ENCODE measurements around the gene EMCN. TPM values are rescaled to one million over a fixed set of nuclear protein-coding genes. Genes with fewer than 3 reads are reported as not detected.

EMCN gene
- total and polyA plus RNA-seq, 10 donors, result 0.50 to 4.4 (median 3.0) TPM

- H3K4me3 ChIP-seq, result no peak overlapping the region
- DNase-seq, result no peak
- no peaks in the 10 kb centered on the region for H3K27me3 ChIP-seq (replicated peaks in 1 of 7)
- TF ChIP-seq POLR2AphosphoS5 (IDR thresholded peaks at IDR 0.05) (no peak), POLR2A (IDR thresholded peaks at IDR 0.05) (no peak), CTCF (IDR thresholded peaks at IDR 0.05 in 8 of 11, conservative IDR thresholded peaks at IDR 0.05 in 3 of 11) (no peak)
- H3K4me1 ChIP-seq, result no peaks in the 10 kb centered on the region
- H3K9me3 ChIP-seq, result no peaks in the 10 kb centered on the region
- intact Hi-C loops (cut with DNase I; ENCODE audit: low total_unique reads), result no loop called here
- H3K36me3 ChIP-seq, result no peaks in the 10 kb centered on the region
- 83 to 98% (median 86%) methylated on average over 4 of the region's 4 CpGs for WGBS, 5 donors
- no peak overlapping the region for H3K27ac ChIP-seq
These were observed 93.4 kb downstream of the EMCN start for GRCh38 chr4:100424376-100424775.

GRCh38 chr4:100422894-100423293 is 94.9 kb downstream of the EMCN start:
- Histone ChIP-seq H3K9me3 (no peaks in the 10 kb centered on the region), H3K4me3 (no peak overlapping the region), H3K27me3 (replicated peaks in 1 of 7) (no peaks in the 10 kb centered on the region), H3K36me3 (no peaks in the 10 kb centered on the region), H3K27ac (no peak overlapping the region), H3K4me1 (no peaks in the 10 kb centered on the region)
- intact Hi-C loops (cut with DNase I; ENCODE audit: low total_unique reads), result no loop called here
- no peak for DNase-seq
- WGBS, 5 donors, result 35 to 84% (median 72%) methylated on average over 1 of the region's 1 CpG
- TF ChIP-seq POLR2A (IDR thresholded peaks at IDR 0.05), result no peak
- no peak for TF ChIP-seq CTCF (IDR thresholded peaks at IDR 0.05 in 8 of 11, conservative IDR thresholded peaks at IDR 0.05 in 3 of 11)
- no peak for TF ChIP-seq POLR2AphosphoS5 (IDR thresholded peaks at IDR 0.05)

GRCh38 chr4:100421361-100421978 is 96.4 kb downstream of the EMCN start:
- intact Hi-C loops (cut with DNase I; ENCODE audit: low total_unique reads), result no loop called here

GRCh38 chr4:100420571-100420970 is 97.3 kb downstream of the EMCN start:
- no peaks in the 10 kb centered on the region for H3K9me3 ChIP-seq
- 64 to 70% (median 65%) methylated on average over 2 of the region's 2 CpGs for WGBS, 5 donors
- H3K27me3 ChIP-seq (replicated peaks in 1 of 7), result no peaks in the 10 kb centered on the region
- H3K4me3 ChIP-seq, result no peak overlapping the region
- no peaks in the 10 kb centered on the region for H3K4me1 ChIP-seq
- intact Hi-C loops (cut with DNase I; ENCODE audit: low total_unique reads), result no loop called here
- no peaks in the 10 kb centered on the region for H3K36me3 ChIP-seq
- DNase-seq, result no peak
- H3K27ac ChIP-seq, result no peak overlapping the region
- TF ChIP-seq POLR2AphosphoS5 (IDR thresholded peaks at IDR 0.05), result no peak
- no peak for TF ChIP-seq CTCF (IDR thresholded peaks at IDR 0.05 in 8 of 11, conservative IDR thresholded peaks at IDR 0.05 in 3 of 11)
- TF ChIP-seq POLR2A (IDR thresholded peaks at IDR 0.05), result no peak

More at GRCh38 chr4:100421361-100421978, 96.4 kb downstream of the EMCN start:
- no peak for DNase-seq
- peak in 2 of 11 experiments; percentile 13 to 38 for TF ChIP-seq CTCF (IDR thresholded peaks at IDR 0.05 in 8 of 11, conservative IDR thresholded peaks at IDR 0.05 in 3 of 11)
- TF ChIP-seq POLR2A (IDR thresholded peaks at IDR 0.05), result no peak
- no peak for TF ChIP-seq POLR2AphosphoS5 (IDR thresholded peaks at IDR 0.05)
- no peaks in the 10 kb centered on the region for H3K36me3 ChIP-seq
- H3K9me3 ChIP-seq, result no peaks in the 10 kb centered on the region
- H3K27ac ChIP-seq, result no peak overlapping the region
- H3K27me3 ChIP-seq (replicated peaks in 1 of 7), result no peaks in the 10 kb centered on the region
- H3K4me3 ChIP-seq, result no peak overlapping the region
- 51 to 74% (median 56%) methylated on average over 3 of the region's 3 CpGs for WGBS, 5 donors
- H3K4me1 ChIP-seq, result no peaks in the 10 kb centered on the region

Measured in spleen (tissue), 11 donors.